GM21381 (cell line): ENCODE results near the gene NOL4L.

Experiments
- ATAC-seq: cut with Tn5 transposase; IDR thresholded peaks from one replicate; pipeline ENCODE4 v1.9.1; 2021; ENCODE audit warnings: mild to moderate bottlenecking, moderate library complexity; ENCODE audit not compliant: unreplicated experiment

Gene NOL4L

GRCh38 chr20:32614303-32614702, 29.2 kb upstream of the NOL4L start:
- no peak for ATAC-seq

GRCh38 chr20:32613192-32614053, 28.3 kb upstream of the NOL4L start:
- no peak for ATAC-seq

- ATAC-seq, result no peak
Measured at GRCh38 chr20:32612351-32613191, 27.4 kb upstream of the NOL4L start.

DNA sequence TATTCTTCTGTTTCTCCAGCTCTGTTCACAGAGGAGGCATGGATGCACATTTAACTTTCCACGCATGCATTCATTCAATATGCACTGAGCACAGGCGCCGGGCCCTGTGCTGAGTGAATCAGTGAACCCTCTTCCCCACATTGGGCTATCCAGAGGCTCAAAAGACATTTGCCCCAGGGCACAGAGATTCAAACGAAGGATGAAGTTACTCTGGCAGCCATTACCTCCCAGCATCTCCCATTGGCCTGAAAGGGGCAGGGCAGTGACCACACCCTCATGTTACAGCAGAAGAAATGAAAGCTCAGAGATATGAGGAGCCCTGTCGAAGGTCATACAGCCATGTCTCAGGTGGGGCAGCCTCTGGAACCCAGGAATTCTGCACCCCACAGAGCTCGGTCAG, 26.7 kb upstream of the NOL4L start:
- no peak for ATAC-seq

- ATAC-seq, result no peak
Measured at GRCh38 chr20:32611286-32611685, 26.2 kb upstream of the NOL4L start.

- no peak for ATAC-seq
Measured at GRCh38 chr20:32610472-32611218, 25.5 kb upstream of the NOL4L start.

GRCh38 chr20:32609993-32610392, 24.9 kb upstream of the NOL4L start:
- no peak for ATAC-seq

- no peak for ATAC-seq
Measured at GRCh38 chr20:32609111-32609773, 24.1 kb upstream of the NOL4L start.

DNA sequence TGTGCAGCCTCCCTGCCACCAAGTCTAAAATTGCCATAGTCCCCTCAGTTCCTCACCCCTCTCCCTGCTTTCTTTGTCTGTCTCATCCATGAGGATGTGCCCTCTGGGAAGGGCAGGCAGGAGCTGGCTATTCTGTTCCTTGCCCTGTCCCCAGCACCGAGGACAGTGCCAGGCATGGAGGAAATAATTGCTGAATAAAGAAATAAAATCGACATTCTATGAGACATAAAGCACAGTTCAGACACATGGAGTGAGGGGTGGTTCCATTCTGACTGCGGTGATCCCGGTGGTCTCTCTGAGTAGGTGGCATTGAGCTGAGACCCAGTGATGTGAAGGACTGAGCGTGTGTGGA, 23.5 kb upstream of the NOL4L start:
- no peak for ATAC-seq

DNA sequence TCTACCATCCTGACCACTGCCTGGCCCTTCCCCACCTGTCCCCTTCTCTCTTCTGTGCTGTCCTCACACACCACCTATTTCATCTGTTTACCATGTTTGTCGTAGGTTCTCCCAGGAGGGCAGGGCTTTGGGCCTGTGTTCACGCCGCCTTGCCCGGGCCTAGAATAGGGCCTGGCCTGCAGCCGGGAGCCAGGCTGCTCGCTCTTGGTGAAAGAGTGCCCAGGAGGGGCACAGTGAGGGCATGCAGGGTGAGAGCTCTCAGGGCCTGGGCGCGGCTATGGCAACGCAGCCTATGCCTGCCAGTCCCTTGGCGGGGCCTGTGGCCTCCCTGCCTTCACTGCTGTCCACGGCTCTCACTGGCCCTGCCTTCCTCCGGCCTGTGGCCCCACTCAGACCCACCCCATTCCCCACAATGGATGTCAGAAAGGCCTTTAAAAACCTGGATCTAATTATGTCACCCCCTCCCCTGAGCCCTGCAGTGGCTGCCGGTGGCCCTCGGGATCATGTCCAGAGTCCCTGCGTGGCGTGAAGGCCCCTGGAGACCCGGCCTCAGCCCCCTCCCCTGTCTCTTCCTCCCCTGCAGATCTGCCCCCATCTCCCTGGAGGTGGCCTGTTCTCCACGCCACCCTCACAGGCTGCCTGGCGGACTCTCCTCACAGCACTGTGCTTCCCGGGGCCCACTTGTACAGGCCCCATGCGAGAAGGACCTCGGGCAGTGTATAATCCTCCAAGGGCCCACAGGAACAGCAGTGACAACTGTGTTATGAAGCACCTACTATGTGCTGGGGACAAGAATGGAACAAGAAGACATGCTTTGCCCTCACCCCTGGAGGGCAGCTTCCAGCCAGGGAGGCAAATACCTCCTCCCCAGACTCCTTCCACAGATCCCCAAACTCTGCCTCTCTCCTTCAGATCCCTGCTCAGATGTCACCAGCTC, 22.9 kb upstream of the NOL4L start:
- no peak for ATAC-seq

GRCh38 chr20:32607324-32607723, 22.2 kb upstream of the NOL4L start:
- no peak for ATAC-seq

- ATAC-seq, result no peak
Measured at GRCh38 chr20:32606790-32607189, 21.7 kb upstream of the NOL4L start.

DNA sequence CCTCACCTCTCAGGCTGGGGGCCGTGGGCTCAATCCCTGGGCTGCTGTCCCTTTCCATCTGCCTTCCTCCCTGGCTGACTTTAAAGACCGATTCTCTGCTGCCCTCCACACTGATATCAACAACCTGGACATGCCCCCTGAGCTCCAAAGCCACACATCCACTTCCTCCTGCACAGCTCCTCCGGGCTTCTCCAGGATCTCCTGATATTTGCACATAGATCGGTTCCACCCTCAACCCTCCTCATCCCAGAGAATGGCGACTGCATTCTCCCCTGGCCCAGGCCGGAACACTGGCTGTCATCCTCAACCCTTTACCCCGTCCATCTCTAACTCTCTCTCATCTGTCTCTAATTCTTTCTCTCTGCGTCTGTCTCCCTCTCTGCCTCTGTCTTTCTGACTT, 21.0 kb upstream of the NOL4L start:
- ATAC-seq, result no peak

DNA sequence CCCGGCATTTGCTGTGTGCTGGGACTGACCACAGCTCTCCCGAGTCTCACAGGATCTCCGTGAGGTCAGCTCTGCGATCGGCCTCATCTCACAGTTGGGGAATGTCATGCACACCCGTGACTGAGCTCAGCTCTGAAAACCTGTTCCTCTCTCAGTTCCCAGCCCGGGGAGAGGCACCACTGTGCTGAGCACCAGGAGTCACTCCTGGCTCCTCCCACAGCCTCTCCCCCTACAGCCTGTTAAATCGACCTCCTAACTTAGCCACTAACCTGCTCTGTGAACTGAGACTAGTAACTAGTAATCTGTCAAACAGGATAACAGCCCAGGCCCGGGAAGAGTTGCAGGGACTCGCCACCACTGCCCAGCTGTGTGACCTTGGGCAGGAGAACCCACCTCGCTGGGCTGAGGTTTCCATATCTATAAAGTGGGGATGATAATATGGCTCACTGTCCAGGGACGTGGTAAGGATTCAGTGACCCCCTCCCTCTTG, 20.1 kb upstream of the NOL4L start:
- ATAC-seq, result no peak

DNA sequence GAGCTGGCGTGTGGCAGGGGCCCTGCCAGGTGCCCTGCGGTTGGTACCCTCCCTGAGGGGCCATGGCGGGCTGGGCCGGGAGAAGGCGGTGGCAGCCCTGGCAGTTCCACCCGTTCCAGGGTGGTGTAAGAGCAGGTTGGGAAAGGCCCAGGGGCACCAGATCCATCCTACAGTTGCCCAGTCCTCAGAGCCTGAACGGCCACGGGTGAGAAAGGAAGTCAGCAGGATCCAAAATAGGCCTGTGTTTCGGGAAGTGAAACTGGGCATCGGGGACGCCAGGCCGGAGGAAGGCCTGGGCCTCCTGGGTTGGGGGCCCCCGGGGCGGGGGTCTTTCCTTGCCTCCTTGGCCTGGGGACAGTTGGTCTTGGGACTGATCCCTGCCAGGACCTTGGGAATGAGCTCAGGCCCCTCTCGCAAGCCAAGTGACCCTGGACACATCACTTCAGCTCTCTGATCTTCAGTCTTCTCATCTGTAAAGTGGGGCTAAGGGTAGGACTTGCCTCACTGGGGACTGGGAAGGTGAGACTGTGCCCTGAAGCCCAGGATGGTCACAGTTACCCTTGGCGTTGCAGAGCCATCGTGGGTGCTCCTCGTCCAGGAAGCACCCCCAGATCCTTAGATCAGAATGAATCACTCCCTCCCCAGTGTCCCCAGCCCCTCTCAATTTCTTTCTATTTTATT, 18.1 kb upstream of the NOL4L start:
- ATAC-seq, result no peak

DNA sequence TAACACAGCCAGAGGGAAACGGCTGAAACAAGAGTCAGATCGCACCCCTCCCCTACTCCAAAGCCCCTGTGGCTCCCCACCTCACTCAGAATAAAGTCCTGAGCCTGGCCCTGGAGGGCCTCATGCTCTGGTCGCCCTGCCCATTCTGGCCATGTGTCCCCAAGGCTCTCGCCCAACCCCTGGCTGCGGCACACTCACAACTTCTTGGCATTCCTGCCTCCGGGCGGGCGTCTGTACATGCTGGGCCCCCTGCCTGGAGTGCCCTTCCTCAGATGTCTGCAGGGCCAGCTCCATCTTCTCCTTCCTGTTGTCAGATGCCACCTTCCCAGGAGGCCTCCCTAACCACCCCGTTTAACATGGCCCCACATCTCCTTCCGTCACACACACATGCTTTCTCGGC, 17.1 kb upstream of the NOL4L start:
- ATAC-seq, result no peak

DNA sequence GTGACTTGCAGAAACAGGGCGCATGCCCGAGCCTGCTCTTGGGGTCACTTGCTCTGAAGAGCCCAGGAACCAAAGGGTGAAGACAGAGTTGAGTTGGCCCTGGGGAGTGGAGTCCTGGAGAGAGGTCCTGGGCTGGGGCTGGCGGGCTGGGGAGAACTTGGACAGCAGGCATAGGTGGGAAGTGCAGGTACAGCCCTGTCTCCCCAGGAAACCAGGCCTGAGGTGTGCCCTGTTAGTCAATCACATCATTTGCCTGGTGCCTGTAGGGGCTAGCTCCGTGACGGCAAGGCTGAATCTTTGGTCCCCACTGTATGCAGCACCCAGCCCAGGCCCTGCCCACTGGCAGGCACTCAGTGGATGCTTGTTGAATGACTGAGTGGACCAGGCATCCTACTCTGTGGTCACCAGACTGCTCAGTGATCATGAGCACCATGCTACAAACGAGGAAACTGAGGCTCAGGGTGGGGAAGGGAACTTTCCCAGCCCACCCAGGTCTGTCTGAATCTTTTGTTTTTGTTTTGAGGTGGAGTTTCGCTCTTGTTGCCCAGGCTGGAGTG, 15.6 kb upstream of the NOL4L start:
- ATAC-seq, result no peak

DNA sequence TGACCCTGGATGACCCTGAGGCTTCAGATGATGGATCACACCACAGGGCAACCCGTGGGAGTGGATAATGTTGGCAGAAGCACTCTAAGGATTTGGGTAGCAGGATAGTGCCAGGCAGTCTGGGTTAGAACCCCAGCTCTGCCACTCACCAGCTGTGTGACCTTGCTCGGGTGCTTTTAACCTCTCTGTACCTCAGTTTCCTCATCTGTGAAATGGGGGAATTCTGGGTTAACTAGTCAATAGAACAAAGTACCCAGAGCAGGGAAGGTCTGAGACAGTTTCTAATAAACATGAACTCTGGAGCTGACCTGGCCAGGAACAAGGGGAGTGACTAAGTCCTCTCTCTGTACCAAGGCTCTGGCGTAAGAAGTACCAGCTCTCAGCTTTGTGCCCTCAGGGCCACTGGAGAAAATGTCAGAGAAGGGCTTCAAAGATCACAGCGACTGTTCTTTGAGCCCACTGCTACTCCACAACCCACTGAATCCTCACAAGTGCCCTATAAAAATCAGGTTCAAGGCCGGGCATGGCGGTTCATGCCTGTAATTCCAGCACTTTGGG, 14.7 kb upstream of the NOL4L start:
- ATAC-seq, result no peak

DNA sequence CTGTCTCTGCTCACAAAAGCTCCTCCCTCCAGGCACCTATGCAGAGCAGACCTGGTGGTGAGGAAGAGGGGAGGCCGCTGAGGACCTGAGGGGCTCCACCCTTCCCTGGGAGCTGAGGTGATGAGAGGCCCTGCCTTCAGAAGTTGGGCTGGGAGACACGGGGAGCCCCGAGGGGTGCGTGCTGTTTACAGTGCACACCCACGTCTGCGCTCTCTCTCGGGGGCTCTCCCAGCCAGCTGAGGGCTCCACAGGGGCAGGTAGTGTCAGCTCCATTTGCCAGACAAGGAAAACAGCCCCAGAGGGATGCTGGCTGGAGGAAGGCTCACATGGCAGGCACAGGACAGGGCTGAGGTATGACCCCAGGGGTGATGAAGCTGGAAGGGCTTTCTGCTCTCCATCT, 13.5 kb upstream of the NOL4L start:
- ATAC-seq, result no peak
